ENCODE measurements around the gene SLC25A14.

GRCh38 chrX:130393451-130394074, 53.8 kb downstream of the SLC25A14 start:
- TF ChIP-seq EZH2 (IDR thresholded peaks at IDR 0.05; ENCODE audit: low read length, missing control alignments): no peak
- TF ChIP-seq, protein P1, sequence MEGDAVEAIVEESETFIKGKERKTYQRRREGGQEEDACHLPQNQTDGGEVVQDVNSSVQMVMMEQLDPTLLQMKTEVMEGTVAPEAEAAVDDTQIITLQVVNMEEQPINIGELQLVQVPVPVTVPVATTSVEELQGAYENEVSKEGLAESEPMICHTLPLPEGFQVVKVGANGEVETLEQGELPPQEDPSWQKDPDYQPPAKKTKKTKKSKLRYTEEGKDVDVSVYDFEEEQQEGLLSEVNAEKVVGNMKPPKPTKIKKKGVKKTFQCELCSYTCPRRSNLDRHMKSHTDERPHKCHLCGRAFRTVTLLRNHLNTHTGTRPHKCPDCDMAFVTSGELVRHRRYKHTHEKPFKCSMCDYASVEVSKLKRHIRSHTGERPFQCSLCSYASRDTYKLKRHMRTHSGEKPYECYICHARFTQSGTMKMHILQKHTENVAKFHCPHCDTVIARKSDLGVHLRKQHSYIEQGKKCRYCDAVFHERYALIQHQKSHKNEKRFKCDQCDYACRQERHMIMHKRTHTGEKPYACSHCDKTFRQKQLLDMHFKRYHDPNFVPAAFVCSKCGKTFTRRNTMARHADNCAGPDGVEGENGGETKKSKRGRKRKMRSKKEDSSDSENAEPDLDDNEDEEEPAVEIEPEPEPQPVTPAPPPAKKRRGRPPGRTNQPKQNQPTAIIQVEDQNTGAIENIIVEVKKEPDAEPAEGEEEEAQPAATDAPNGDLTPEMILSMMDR (conservative IDR thresholded peaks at IDR 0.05 in 1 of 2, IDR thresholded peaks at IDR 0.05 in 1 of 2; ENCODE audit: low read depth in 1 of 2, low read length in 2 of 2): peak; percentile 60 to 78

Measured in fibroblast of lung (primary cell).